ENCODE measurements around the gene PCDHGA10. TPM values are rescaled to one million over a fixed set of nuclear protein-coding genes. Genes with fewer than 3 reads are reported as not detected.

PCDHGA10 gene
- total and polyA plus RNA-seq, 9 of the 15 experiments (the other 6 are each of a cell fraction or from before 2014, with no cell fraction given), result 0.01 to 0.11 (median 0.05) TPM

Other genes starting within 250 kb of the PCDHGA10 start
Only the 7 nearest of the 37 such genes appear.
- 0.04 and 0.09 TPM in 2 replicates for gene PCDHGA8, start 20.4 kb upstream of the PCDHGA10 start, total RNA-seq (2014; rRNA removed)
- gene PCDHGA8, start 20.4 kb upstream of the PCDHGA10 start, total RNA-seq (2014; rRNA removed; fragmentation: Illumina TruSeq; extraction: Trizol), result 0.04 and 0.06 TPM in 2 replicates
- 0.08 and 0.11 TPM in 2 replicates for gene PCDHGA8, start 20.4 kb upstream of the PCDHGA10 start, total RNA-seq (2015; rRNA removed; fragmentation: Illumina TruSeq; extraction: Trizol)
- 0.07 and 0.18 TPM in 2 replicates for gene PCDHGA8, start 20.4 kb upstream of the PCDHGA10 start, total RNA-seq (2021)
- gene PCDHGA8, start 20.4 kb upstream of the PCDHGA10 start, polyA plus RNA-seq (2011; rRNA removed), result 0.01 and 0.07 TPM in 2 replicates
- 0.06 and 0.10 TPM in 2 replicates for gene PCDHGA8, start 20.4 kb upstream of the PCDHGA10 start, polyA plus RNA-seq (2014; fragmentation: Illumina TruSeq; extraction: Trizol)
- gene PCDHGA8, start 20.4 kb upstream of the PCDHGA10 start, polyA plus RNA-seq (2014; fragmentation: Nextera tagmentation; extraction: Ambion mirVana), result not detected
- gene PCDHGA8, start 20.4 kb upstream of the PCDHGA10 start, polyA plus RNA-seq (2014; rRNA removed), result 0.07 and 0.13 TPM in 2 replicates
- 0.05 TPM in 1 of 2 replicates, not detected in the other for gene PCDHGB5, start 15.0 kb upstream of the PCDHGA10 start, total RNA-seq (2014; rRNA removed)
- gene PCDHGB5, start 15.0 kb upstream of the PCDHGA10 start, total RNA-seq (2014; rRNA removed; fragmentation: Illumina TruSeq; extraction: Trizol), result 0.13 and 0.15 TPM in 2 replicates
- gene PCDHGB5, start 15.0 kb upstream of the PCDHGA10 start, total RNA-seq (2015; rRNA removed; fragmentation: Illumina TruSeq; extraction: Trizol), result 0.11 and 0.19 TPM in 2 replicates
- 0.18 and 0.29 TPM in 2 replicates for gene PCDHGB5, start 15.0 kb upstream of the PCDHGA10 start, total RNA-seq (2021)
- gene PCDHGB5, start 15.0 kb upstream of the PCDHGA10 start, polyA plus RNA-seq (2011; rRNA removed), result 0.21 TPM in 1 of 2 replicates, not detected in the other
- 0.07 and 0.14 TPM in 2 replicates for gene PCDHGB5, start 15.0 kb upstream of the PCDHGA10 start, polyA plus RNA-seq (2014; fragmentation: Illumina TruSeq; extraction: Trizol)
- not detected for gene PCDHGB5, start 15.0 kb upstream of the PCDHGA10 start, polyA plus RNA-seq (2014; fragmentation: Nextera tagmentation; extraction: Ambion mirVana)
- 0.12 and 0.16 TPM in 2 replicates for gene PCDHGB5, start 15.0 kb upstream of the PCDHGA10 start, polyA plus RNA-seq (2014; rRNA removed)
- 0.09 TPM in 1 of 2 replicates, not detected in the other for gene PCDHGA9, start 10.2 kb upstream of the PCDHGA10 start, total RNA-seq (2014; rRNA removed)
- gene PCDHGA9, start 10.2 kb upstream of the PCDHGA10 start, total RNA-seq (2014; rRNA removed; fragmentation: Illumina TruSeq; extraction: Trizol), result 0.06 and 0.15 TPM in 2 replicates
- 0.11 TPM in 2 replicates for gene PCDHGA9, start 10.2 kb upstream of the PCDHGA10 start, total RNA-seq (2015; rRNA removed; fragmentation: Illumina TruSeq; extraction: Trizol)
- gene PCDHGA9, start 10.2 kb upstream of the PCDHGA10 start, total RNA-seq (2021), result 0.18 and 0.20 TPM in 2 replicates
- 0.11 TPM in 1 of 2 replicates, not detected in the other for gene PCDHGA9, start 10.2 kb upstream of the PCDHGA10 start, polyA plus RNA-seq (2011; rRNA removed)
- gene PCDHGA9, start 10.2 kb upstream of the PCDHGA10 start, polyA plus RNA-seq (2014; fragmentation: Illumina TruSeq; extraction: Trizol), result 0.07 TPM in 1 of 2 replicates, not detected in the other
- gene PCDHGA9, start 10.2 kb upstream of the PCDHGA10 start, polyA plus RNA-seq (2014; fragmentation: Nextera tagmentation; extraction: Ambion mirVana), result not detected
- gene PCDHGA9, start 10.2 kb upstream of the PCDHGA10 start, polyA plus RNA-seq (2014; rRNA removed), result 0.03 TPM in 1 of 2 replicates, not detected in the other
- gene PCDHGB6, start 5.0 kb upstream of the PCDHGA10 start, total RNA-seq (2014; rRNA removed), result 0.09 TPM in 1 of 2 replicates, not detected in the other
- 0.06 and 0.07 TPM in 2 replicates for gene PCDHGB6, start 5.0 kb upstream of the PCDHGA10 start, total RNA-seq (2014; rRNA removed; fragmentation: Illumina TruSeq; extraction: Trizol)
- gene PCDHGB6, start 5.0 kb upstream of the PCDHGA10 start, total RNA-seq (2015; rRNA removed; fragmentation: Illumina TruSeq; extraction: Trizol), result 0.08 and 0.11 TPM in 2 replicates
- 0.11 TPM in 2 replicates for gene PCDHGB6, start 5.0 kb upstream of the PCDHGA10 start, total RNA-seq (2021)
- gene PCDHGB6, start 5.0 kb upstream of the PCDHGA10 start, polyA plus RNA-seq (2011; rRNA removed), result 0.01 and 0.04 TPM in 2 replicates
- not detected in 2 replicates for gene PCDHGB6, start 5.0 kb upstream of the PCDHGA10 start, polyA plus RNA-seq (2014; fragmentation: Illumina TruSeq; extraction: Trizol)
- under 1 TPM; 0.01 to 0.03 TPM for gene PCDHGB6, start 5.0 kb upstream of the PCDHGA10 start, polyA plus RNA-seq (2014; fragmentation: Nextera tagmentation; extraction: Ambion mirVana)
- gene PCDHGB6, start 5.0 kb upstream of the PCDHGA10 start, polyA plus RNA-seq (2014; rRNA removed), result 0.07 TPM in 1 of 2 replicates, not detected in the other
- gene PCDHGB7, start 4.7 kb downstream of the PCDHGA10 start, total RNA-seq (2014; rRNA removed), result 0.04 TPM in 1 of 2 replicates, not detected in the other
- not detected in 2 replicates for gene PCDHGB7, start 4.7 kb downstream of the PCDHGA10 start, total RNA-seq (2014; rRNA removed; fragmentation: Illumina TruSeq; extraction: Trizol)
- 0.08 TPM in 1 of 2 replicates, not detected in the other for gene PCDHGB7, start 4.7 kb downstream of the PCDHGA10 start, total RNA-seq (2015; rRNA removed; fragmentation: Illumina TruSeq; extraction: Trizol)
- gene PCDHGB7, start 4.7 kb downstream of the PCDHGA10 start, total RNA-seq (2021), result 0.04 and 0.09 TPM in 2 replicates
- gene PCDHGB7, start 4.7 kb downstream of the PCDHGA10 start, polyA plus RNA-seq (2011; rRNA removed), result not detected in 2 replicates
- gene PCDHGB7, start 4.7 kb downstream of the PCDHGA10 start, polyA plus RNA-seq (2014; fragmentation: Illumina TruSeq; extraction: Trizol), result not detected in 2 replicates
- not detected for gene PCDHGB7, start 4.7 kb downstream of the PCDHGA10 start, polyA plus RNA-seq (2014; fragmentation: Nextera tagmentation; extraction: Ambion mirVana)
- not detected in 2 replicates for gene PCDHGB7, start 4.7 kb downstream of the PCDHGA10 start, polyA plus RNA-seq (2014; rRNA removed)
- 0.04 and 0.05 TPM in 2 replicates for gene PCDHGA11, start 8.1 kb downstream of the PCDHGA10 start, total RNA-seq (2014; rRNA removed)
- 0.04 and 0.06 TPM in 2 replicates for gene PCDHGA11, start 8.1 kb downstream of the PCDHGA10 start, total RNA-seq (2014; rRNA removed; fragmentation: Illumina TruSeq; extraction: Trizol)
- gene PCDHGA11, start 8.1 kb downstream of the PCDHGA10 start, total RNA-seq (2015; rRNA removed; fragmentation: Illumina TruSeq; extraction: Trizol), result 0.07 and 0.08 TPM in 2 replicates
- gene PCDHGA11, start 8.1 kb downstream of the PCDHGA10 start, total RNA-seq (2021), result 0.04 TPM in 1 of 2 replicates, not detected in the other
- gene PCDHGA11, start 8.1 kb downstream of the PCDHGA10 start, polyA plus RNA-seq (2011; rRNA removed), result 0.01 TPM in 1 of 2 replicates, not detected in the other
- 0.04 TPM in 1 of 2 replicates, not detected in the other for gene PCDHGA11, start 8.1 kb downstream of the PCDHGA10 start, polyA plus RNA-seq (2014; fragmentation: Illumina TruSeq; extraction: Trizol)
- not detected for gene PCDHGA11, start 8.1 kb downstream of the PCDHGA10 start, polyA plus RNA-seq (2014; fragmentation: Nextera tagmentation; extraction: Ambion mirVana)
- not detected in 2 replicates for gene PCDHGA11, start 8.1 kb downstream of the PCDHGA10 start, polyA plus RNA-seq (2014; rRNA removed)
- not detected in 2 replicates for gene PCDHGA12, start 17.5 kb downstream of the PCDHGA10 start, total RNA-seq (2014; rRNA removed)
- gene PCDHGA12, start 17.5 kb downstream of the PCDHGA10 start, total RNA-seq (2014; rRNA removed; fragmentation: Illumina TruSeq; extraction: Trizol), result not detected in 2 replicates
- gene PCDHGA12, start 17.5 kb downstream of the PCDHGA10 start, total RNA-seq (2015; rRNA removed; fragmentation: Illumina TruSeq; extraction: Trizol), result not detected in 2 replicates
- gene PCDHGA12, start 17.5 kb downstream of the PCDHGA10 start, total RNA-seq (2021), result 0.13 TPM in 1 of 2 replicates, not detected in the other
- gene PCDHGA12, start 17.5 kb downstream of the PCDHGA10 start, polyA plus RNA-seq (2011; rRNA removed), result 0.03 TPM in 1 of 2 replicates, not detected in the other
- gene PCDHGA12, start 17.5 kb downstream of the PCDHGA10 start, polyA plus RNA-seq (2014; fragmentation: Illumina TruSeq; extraction: Trizol), result not detected in 2 replicates
- not detected for gene PCDHGA12, start 17.5 kb downstream of the PCDHGA10 start, polyA plus RNA-seq (2014; fragmentation: Nextera tagmentation; extraction: Ambion mirVana)
- gene PCDHGA12, start 17.5 kb downstream of the PCDHGA10 start, polyA plus RNA-seq (2014; rRNA removed), result not detected in 2 replicates